ENCODE data around the gene PROK2. TPM values are rescaled to one million over a fixed set of nuclear protein-coding genes. Genes with fewer than 3 reads are reported as not detected.

Gene PROK2
- total RNA-seq (1 to 10 TPM; 4.9 to 7.7 TPM), polyA plus RNA-seq (ENCODE audit: insufficient read depth, low read depth, low replicate concordance) (23.1 TPM)
- long read RNA-seq, donor 1, result 0 reads
- long read RNA-seq, donor 2, result 0 reads

- peak; percentile 22 for DNase-seq
- intact Hi-C loops (cut with DNase I; ENCODE audit: low total_unique reads), result no loop called here
- Histone ChIP-seq H3K36me3 (ENCODE audit: low read depth, missing control alignments) (no peaks in the 10 kb centered on the region), H3K4me1 (peaks cover 7% of the 10 kb centered on the region), H3K9me3 (no peaks in the 10 kb centered on the region), H3K27me3 (no peaks in the 10 kb centered on the region), H3K27ac (no peak within 1 kb of the TSS), H3K4me3 (peak within 1 kb of the TSS; percentile 43 to 45)
- no peak for TF ChIP-seq CTCF (IDR thresholded peaks at IDR 0.05)
- no peak for TF ChIP-seq POLR2A (IDR thresholded peaks at IDR 0.05)
- WGBS, 2 donors, result 0 to 1% methylated on average over 20 to 39 of the region's 89 CpGs
These were observed at the start of gene PROK2 for GRCh38 chr3:71784914-71785531. Gene PROK2, minus strand, starts transcription at chr3:71785148. Its CDS starts 96 bp downstream, at chr3:71785052.

GRCh38 chr3:71831599-71831998, 46.7 kb upstream of the PROK2 start:
- Histone ChIP-seq H3K9me3 (no peaks in the 10 kb centered on the region), H3K27me3 (no peaks in the 10 kb centered on the region), H3K4me1 (no peaks in the 10 kb centered on the region), H3K27ac (no peak overlapping the region), H3K36me3 (ENCODE audit: low read depth, missing control alignments) (no peaks in the 10 kb centered on the region), H3K4me3 (no peak overlapping the region)
- intact Hi-C loops (cut with DNase I; ENCODE audit: low total_unique reads), result no loop called here
- DNase-seq, result no peak
- 87 to 88% methylated on average over 2 of the region's 2 CpGs for WGBS, 2 donors
- TF ChIP-seq CTCF (IDR thresholded peaks at IDR 0.05) (no peak), POLR2A (IDR thresholded peaks at IDR 0.05) (no peak)

GRCh38 chr3:71825551-71826283, 40.8 kb upstream of the PROK2 start:
- no peak for DNase-seq
- 91 to 96% methylated on average over 5 of the region's 5 CpGs for WGBS, 2 donors
- Histone ChIP-seq H3K4me1 (no peaks in the 10 kb centered on the region), H3K27ac (no peak overlapping the region), H3K4me3 (no peak overlapping the region), H3K36me3 (ENCODE audit: low read depth, missing control alignments) (no peaks in the 10 kb centered on the region), H3K27me3 (no peaks in the 10 kb centered on the region), H3K9me3 (no peaks in the 10 kb centered on the region)
- intact Hi-C loops (cut with DNase I; ENCODE audit: low total_unique reads), result no loop called here
- no peak for TF ChIP-seq POLR2A (IDR thresholded peaks at IDR 0.05)
- no peak for TF ChIP-seq CTCF (IDR thresholded peaks at IDR 0.05)

- no peak for DNase-seq
- intact Hi-C loops (cut with DNase I; ENCODE audit: low total_unique reads), result no loop called here
- H3K4me3 ChIP-seq, result no peak overlapping the region
- no peaks in the 10 kb centered on the region for H3K36me3 ChIP-seq (ENCODE audit: low read depth, missing control alignments)
- H3K4me1 ChIP-seq, result no peaks in the 10 kb centered on the region
- no peak overlapping the region for H3K27ac ChIP-seq
- H3K27me3 ChIP-seq, result no peaks in the 10 kb centered on the region
- 72 to 79% methylated on average over 3 of the region's 3 CpGs for WGBS, 2 donors
- no peaks in the 10 kb centered on the region for H3K9me3 ChIP-seq
- no peak for TF ChIP-seq CTCF (IDR thresholded peaks at IDR 0.05)
- TF ChIP-seq POLR2A (IDR thresholded peaks at IDR 0.05), result no peak
These were observed 36.2 kb upstream of the PROK2 start for GRCh38 chr3:71821116-71821515.

All from testis (tissue), 5 donors.